HG02571 (cell line): ENCODE measurements around the gene GBP1.
"Not testable (repeated sequence)": the region's sequence is repeated elsewhere in the genome, so short reads cannot be mapped to it uniquely, and the experiment has no call there.

Source experiments
- ATAC-seq: cut with Tn5 transposase; IDR thresholded peaks from one replicate; pipeline ENCODE4 v1.9.1; 2021; ENCODE audit warnings: mild to moderate bottlenecking, moderate library complexity; ENCODE audit not compliant: unreplicated experiment

Gene GBP1

DNA sequence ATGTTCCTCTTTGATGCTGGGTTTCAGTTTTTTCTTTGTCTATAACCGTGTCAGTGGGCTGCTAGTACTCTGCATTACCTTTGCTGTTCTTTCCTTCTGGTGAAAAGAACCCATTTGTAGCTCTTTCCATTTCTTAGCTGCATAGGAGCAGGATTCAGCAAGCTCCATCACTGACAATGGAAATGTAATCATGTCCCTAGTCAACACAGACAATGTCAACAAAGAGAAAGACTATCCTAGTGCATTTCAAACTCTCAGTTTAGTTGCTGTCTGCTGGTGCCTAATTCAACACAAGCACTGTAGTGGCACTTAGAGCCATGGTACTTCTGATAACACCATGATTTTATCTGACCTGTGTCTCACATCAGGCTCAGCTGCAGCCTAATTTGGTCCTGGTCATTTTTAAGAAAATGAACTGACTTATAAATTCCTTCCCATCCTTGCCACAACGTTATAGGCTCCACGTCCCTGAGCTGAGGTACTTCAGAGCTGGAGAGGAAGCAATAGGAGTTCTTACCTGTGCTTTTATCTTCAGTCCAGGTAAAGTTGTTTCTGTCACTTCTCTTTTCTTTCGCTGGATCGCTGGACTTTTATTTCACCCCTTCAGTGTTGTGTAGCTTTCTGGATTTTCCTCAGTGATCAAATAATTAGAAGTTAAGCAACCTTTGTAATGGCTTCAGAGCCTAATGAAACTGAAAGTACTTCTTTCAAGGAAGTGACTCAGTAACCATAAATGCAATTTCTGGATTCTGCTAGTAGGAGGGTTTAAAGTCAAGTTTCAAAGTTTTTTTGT, 42.6 kb downstream of the GBP1 start, which contains the start of gene GBP3:
Gene GBP3 (minus strand): TSS at position 700 of the 793 bp plus-strand sequence. CDS start 2,145 bp downstream, outside the sequence.
- ATAC-seq = peak; percentile 64

DNA sequence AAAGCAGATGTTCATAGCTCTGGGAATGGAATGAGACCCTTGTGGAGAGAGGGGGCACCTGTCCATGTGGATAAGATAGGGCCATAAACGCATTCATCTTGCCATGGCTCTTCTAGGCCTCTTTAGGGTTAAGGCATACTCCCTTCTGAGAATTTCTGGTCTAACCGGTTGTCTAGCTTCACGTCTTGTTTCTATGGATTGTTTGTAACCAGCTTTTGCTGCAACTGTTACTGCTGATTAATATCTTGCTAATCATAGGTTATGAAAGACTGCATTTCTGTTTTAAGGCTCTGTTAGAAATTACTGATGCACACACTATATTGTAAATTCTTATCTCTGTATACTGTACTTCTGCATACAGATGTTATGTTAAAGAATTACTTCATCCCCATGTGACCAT, 46.7 kb downstream of the GBP1 start:
- ATAC-seq = not testable (repeated sequence)

DNA sequence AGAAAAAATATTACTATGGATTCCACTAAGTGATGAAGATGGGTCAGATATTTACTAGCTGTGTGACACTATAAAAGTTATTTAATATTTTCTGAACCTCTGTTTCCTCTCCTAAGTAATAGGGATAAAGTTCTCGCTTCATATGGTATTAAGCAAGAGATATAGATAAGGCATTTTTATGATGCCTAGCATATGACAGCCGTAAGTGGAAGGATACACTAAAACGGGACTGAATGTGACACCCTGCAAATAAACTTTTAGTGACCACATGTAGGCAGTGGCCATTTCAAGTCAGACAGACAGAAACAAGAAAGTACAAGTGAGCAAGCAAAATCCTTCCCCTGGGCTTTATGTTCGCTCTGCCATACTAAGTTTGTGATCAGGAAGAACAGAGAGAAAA, 56.5 kb downstream of the GBP1 start:
- ATAC-seq = no peak

DNA sequence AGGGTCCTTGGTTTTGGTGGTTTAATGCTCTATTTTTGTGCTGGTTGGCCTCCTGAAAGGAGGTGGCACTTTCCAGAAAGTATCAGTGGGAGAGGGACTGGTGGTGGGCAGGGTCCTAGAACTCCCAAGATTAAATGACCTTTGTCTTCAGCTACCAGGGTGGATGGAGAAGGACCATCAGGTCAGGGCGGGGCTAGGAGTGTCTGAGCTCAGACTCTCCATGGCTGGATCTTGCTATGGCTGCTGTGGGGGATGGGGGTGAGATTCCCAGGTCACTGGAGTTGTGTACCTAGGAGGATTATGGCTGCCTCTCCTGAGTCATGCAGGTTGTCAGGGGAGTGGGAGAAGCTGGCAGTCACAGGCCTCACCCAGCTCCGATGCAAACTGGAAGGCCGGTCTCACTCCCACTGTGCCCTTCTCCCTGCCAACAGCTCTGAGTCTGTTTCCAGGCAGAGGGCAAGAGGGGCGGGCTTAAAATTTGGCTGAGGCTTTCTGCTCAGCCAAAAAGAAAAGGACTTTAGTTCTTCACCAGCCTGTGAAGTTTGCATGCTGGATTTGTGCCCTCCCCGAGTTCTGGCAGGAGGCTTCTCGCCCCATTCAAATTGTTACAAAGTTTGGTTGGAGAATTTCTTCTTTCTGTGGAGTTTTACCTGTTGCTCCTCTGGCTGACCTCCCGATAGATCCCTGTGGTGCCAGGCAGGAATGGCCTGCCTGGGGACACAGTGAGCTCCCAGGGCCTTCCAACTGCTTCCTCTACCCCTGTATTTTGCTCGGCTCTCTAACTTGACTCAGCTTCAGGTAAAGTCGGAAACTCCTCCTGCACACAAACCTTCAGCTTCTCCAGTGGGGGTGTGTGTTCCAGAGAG, 59.5 kb downstream of the GBP1 start:
- no peak for ATAC-seq
